ENCODE results near the gene RC3H1.
"Not testable (repeated sequence)": the region's sequence is repeated elsewhere in the genome, so short reads cannot be mapped to it uniquely, and the experiment has no call there.

RC3H1 gene

GRCh38 chr1:174018565-174018964, 3.6 kb downstream of the RC3H1 start:
- no peak for DNase-seq

GRCh38 chr1:174017231-174017970, 4.8 kb downstream of the RC3H1 start:
- no peak for DNase-seq

GRCh38 chr1:174013864-174014418, 8.2 kb downstream of the RC3H1 start:
- no peak for DNase-seq

GRCh38 chr1:174008979-174009378, 13.2 kb downstream of the RC3H1 start:
- DNase-seq, result no peak

- no peak for DNase-seq
Measured at GRCh38 chr1:174008269-174008668, 13.9 kb downstream of the RC3H1 start.

GRCh38 chr1:174007851-174008250, 14.3 kb downstream of the RC3H1 start:
- DNase-seq, result no peak

GRCh38 chr1:174005032-174005431, 17.1 kb downstream of the RC3H1 start:
- DNase-seq, result no peak

GRCh38 chr1:174003867-174004266, 18.3 kb downstream of the RC3H1 start:
- DNase-seq, result no peak

- DNase-seq, result no peak
Measured at GRCh38 chr1:174001573-174001972, 20.6 kb downstream of the RC3H1 start.

- DNase-seq, result no peak
Measured at GRCh38 chr1:174000371-174000770, 21.8 kb downstream of the RC3H1 start.

- DNase-seq, result no peak
Measured at GRCh38 chr1:173997791-173998190, 24.4 kb downstream of the RC3H1 start.

GRCh38 chr1:173996995-173997394, 25.2 kb downstream of the RC3H1 start:
- no peak for DNase-seq

GRCh38 chr1:173995475-173995874, 26.7 kb downstream of the RC3H1 start:
- DNase-seq, result no peak

- not testable (repeated sequence) for DNase-seq
Measured at GRCh38 chr1:173993948-173994347, 28.2 kb downstream of the RC3H1 start.

GRCh38 chr1:173988068-173988467, 34.1 kb downstream of the RC3H1 start:
- DNase-seq, result no peak

- no peak for DNase-seq
Measured at GRCh38 chr1:173986951-173987350, 35.2 kb downstream of the RC3H1 start.

- DNase-seq, result no peak
Measured at GRCh38 chr1:173970252-173970651, 51.9 kb downstream of the RC3H1 start.

GRCh38 chr1:173965896-173966295, 56.3 kb downstream of the RC3H1 start:
- not testable (repeated sequence) for DNase-seq

- no peak for DNase-seq
Measured at GRCh38 chr1:173963477-173963876, 58.7 kb downstream of the RC3H1 start.

GRCh38 chr1:173960625-173961024, 61.5 kb downstream of the RC3H1 start:
- no peak for DNase-seq

GRCh38 chr1:173954179-173954578, 68.0 kb downstream of the RC3H1 start:
- DNase-seq, result no peak

GRCh38 chr1:173948594-173948993, 73.6 kb downstream of the RC3H1 start:
- no peak for DNase-seq

GRCh38 chr1:173946380-173946921, 75.7 kb downstream of the RC3H1 start:
- DNase-seq, result no peak

- no peak for DNase-seq
Measured at GRCh38 chr1:173937062-173937461, 85.1 kb downstream of the RC3H1 start.

- no peak for DNase-seq
Measured at GRCh38 chr1:173934440-173934839, 87.7 kb downstream of the RC3H1 start.

All from midbrain (tissue), 1 donor.